Small intestine (tissue), 7 donors: Measurements from ENCODE around the gene RET. TPM values are rescaled to one million over a fixed set of nuclear protein-coding genes. Genes with fewer than 3 reads are reported as not detected.
A peak's percentile ranks its signal among the peaks of the same experiment; 100 is the strongest.
"Not testable (repeated sequence)": the region's sequence is repeated elsewhere in the genome, so short reads cannot be mapped to it uniquely, and the experiment has no call there.

Experiments
- DNase-seq, 2 donors: peaks; one replicate each; pipeline versions ENCODE4 v3.0.0 to v3.0.0-alpha.2; 2013
- FAIRE-seq: peaks from 2 replicates; lab custom pipeline; 2012; peaks lifted over from hg19 to GRCh38; lab: Jason Lieb, UNC
- H3K27ac ChIP-seq, 3 donors: one replicate each; pipeline ENCODE4 v1.5.1; 2013; ENCODE audit warnings: low read length in 2 of 3, mild to moderate bottlenecking in 2 of 3, control low read depth in 1 of 3, inconsistent platforms in 1 of 3, low read depth in 1 of 3, moderate library complexity in 1 of 3
- H3K27me3 ChIP-seq, 3 donors: one replicate each; pipeline ENCODE4 v1.6.1; 2013; ENCODE audit warnings: low read length in 3 of 3, inconsistent platforms in 1 of 3; ENCODE audit not compliant: control insufficient read depth in 3 of 3, insufficient read depth in 3 of 3
- H3K36me3 ChIP-seq, 3 donors: one replicate each; pipeline ENCODE4 v1.6.1; 2013; ENCODE audit warnings: low read length in 3 of 3, inconsistent platforms in 1 of 3, low read depth in 1 of 3, mild to moderate bottlenecking in 1 of 3, moderate library complexity in 1 of 3; ENCODE audit not compliant: control insufficient read depth in 3 of 3, insufficient read depth in 2 of 3
- H3K4me1 ChIP-seq, 3 donors: one replicate each; pipeline ENCODE4 v1.6.1; 2013; ENCODE audit warnings: low read length in 2 of 3, inconsistent platforms in 1 of 3, low read depth in 1 of 3, mild to moderate bottlenecking in 1 of 3, moderate library complexity in 1 of 3; ENCODE audit not compliant: control insufficient read depth in 3 of 3, insufficient read depth in 2 of 3
- H3K4me3 ChIP-seq, 3 donors: one replicate each; pipeline ENCODE4 v1.5.1; 2013; ENCODE audit warnings: low read length in 3 of 3, control low read depth in 1 of 3, inconsistent platforms in 1 of 3, low read depth in 1 of 3, mild to moderate bottlenecking in 1 of 3, moderate library complexity in 1 of 3
- H3K9me3 ChIP-seq, 2 donors: one replicate each; pipeline ENCODE4 v1.6.1; 2013; ENCODE audit warnings: low read depth in 1 of 2, low read length in 1 of 2; ENCODE audit not compliant: control insufficient read depth in 2 of 2, insufficient read depth in 1 of 2
- WGBS, 3 donors: extraction: QIAGEN DNeasy Blood & Tissue Kit; methylation state at CpG; one replicate each; pipeline ENCODE4 v1.1.7; 2013; 5-methylcytosine and 5-hydroxymethylcytosine counted together
- polyA plus RNA-seq, 4 donors: library from polyadenylated mRNA; stranded (reverse) in 3 of 4; unstranded in 1 of 4; fragments of 200-250 nt in 3 of 4; fragments of 120-200 nt in 1 of 4; gene quantifications; one replicate each; pipeline versions ENCODE4 v1.2.1 to v1.2.3, GENCODE V29; 2013
- donor health status: healthy with polysubstance abuse.
- donor health status: control.
- donor health status: control.
- donor health status: Bipolar disorder and iron deficiency.
- donor health status: healthy.

Gene RET
- polyA plus RNA-seq, 4 donors, result 5.3 to 11.0 TPM; not detected in 2

- FAIRE-seq, result no peak
- WGBS, 3 donors, result 35 to 45% (median 43%) methylated on average over 27 of the region's 27 CpGs
- Histone ChIP-seq H3K36me3 (no peaks in the 10 kb centered on the region), H3K9me3 (no peaks in the 10 kb centered on the region), H3K4me3 (peak overlapping the region; percentile 68 to 99 (median 96)), H3K4me1 (peaks cover 0 to 5% (median 0%) of the 10 kb centered on the region in 3 donors), H3K27me3 (no peaks in the 10 kb centered on the region), H3K27ac (peak overlapping the region in 2 of 3 donors; percentile 84 to 98)
- DNase-seq, result no peak
Measured at GRCh38 chr10:43136995-43137716, 60.3 kb downstream of the RET start.

GRCh38 chr10:43137717-43138020 lies 60.8 kb downstream of the RET start:
- peak overlapping the region; percentile 68 to 99 (median 96) for H3K4me3 ChIP-seq
- DNase-seq (peak in 1 of 2 donors; percentile 82), FAIRE-seq (no peak)
- no peaks in the 10 kb centered on the region for H3K27me3 ChIP-seq
- no peaks in the 10 kb centered on the region for H3K9me3 ChIP-seq
- peak overlapping the region; percentile 36 to 98 (median 84) for H3K27ac ChIP-seq
- H3K36me3 ChIP-seq, result no peaks in the 10 kb centered on the region
- 0 to 1% (median 1%) methylated on average over 18 to 30 of the region's 30 CpGs for WGBS, 3 donors
- peaks cover 0 to 5% (median 0%) of the 10 kb centered on the region in 3 donors for H3K4me1 ChIP-seq

GRCh38 chr10:43138021-43138756 lies 61.3 kb downstream of the RET start, which contains the start of gene CSGALNACT2:
TSS of gene CSGALNACT2 (plus strand) at chr10:43138445. CDS start at chr10:43155150, 16,705 bp downstream.
- WGBS, 3 donors, result 0 to 1% (median 0%) methylated on average over 75 to 93 of the region's 93 CpGs
- no peak for FAIRE-seq

GRCh38 chr10:43138757-43139241 lies 61.9 kb downstream of the RET start:
- peak overlapping the region; percentile 83 to 99 (median 96) for H3K4me3 ChIP-seq
- DNase-seq (peak in 1 of 2 donors; percentile 38), FAIRE-seq (no peak)
- H3K27ac ChIP-seq, result peak overlapping the region; percentile 43 to 98 (median 91)
- H3K27me3 ChIP-seq, result no peaks in the 10 kb centered on the region
- 0 to 1% (median 0%) methylated on average over 22 of the region's 22 CpGs for WGBS, 3 donors
- no peaks in the 10 kb centered on the region for H3K36me3 ChIP-seq
- H3K4me1 ChIP-seq, result peaks cover 0 to 5% (median 0%) of the 10 kb centered on the region in 3 donors
- no peaks in the 10 kb centered on the region for H3K9me3 ChIP-seq

More at GRCh38 chr10:43138021-43138756, 61.3 kb downstream of the RET start, which contains the start of gene CSGALNACT2:
- peak; percentile 83 to 96 for DNase-seq
- Histone ChIP-seq H3K4me1 (peaks cover 0 to 5% (median 0%) of the 10 kb centered on the region in 3 donors), H3K36me3 (no peaks in the 10 kb centered on the region), H3K4me3 (peak within 1 kb of the TSS; percentile 83 to 99 (median 96)), H3K27me3 (no peaks in the 10 kb centered on the region), H3K27ac (peak within 1 kb of the TSS; percentile 84 to 98 (median 91)), H3K9me3 (no peaks in the 10 kb centered on the region)

- no peaks in the 10 kb centered on the region for H3K36me3 ChIP-seq
- 66 to 77% (median 70%) methylated on average over 5 of the region's 5 CpGs for WGBS, 3 donors
Measured at GRCh38 chr10:43141421-43141820, 64.6 kb downstream of the RET start.

GRCh38 chr10:43145311-43145710 lies 68.4 kb downstream of the RET start:
- Histone ChIP-seq H3K4me1 (peaks cover 0 to 3% (median 0%) of the 10 kb centered on the region in 3 donors), H3K27ac (no peak overlapping the region), H3K36me3 (no peaks in the 10 kb centered on the region), H3K9me3 (no peaks in the 10 kb centered on the region), H3K4me3 (no peak overlapping the region), H3K27me3 (no peaks in the 10 kb centered on the region)
- no peak for DNase-seq
- 80 to 87% (median 84%) methylated on average over 6 of the region's 6 CpGs for WGBS, 3 donors
- FAIRE-seq, result no peak

More at GRCh38 chr10:43141421-43141820, 64.6 kb downstream of the RET start:
- H3K4me3 ChIP-seq, result no peak overlapping the region
- H3K27me3 ChIP-seq, result no peaks in the 10 kb centered on the region
- FAIRE-seq (no peak), DNase-seq (no peak)
- H3K4me1 ChIP-seq, result peaks cover 0 to 8% (median 0%) of the 10 kb centered on the region in 3 donors
- H3K9me3 ChIP-seq, result no peaks in the 10 kb centered on the region
- no peak overlapping the region for H3K27ac ChIP-seq

- H3K36me3 ChIP-seq, H3K27me3 ChIP-seq, DNase-seq, H3K4me1 ChIP-seq, H3K4me3 ChIP-seq, H3K27ac ChIP-seq, H3K9me3 ChIP-seq, FAIRE-seq: not testable (repeated sequence)
- WGBS, 3 donors, result 92 to 100% (median 96%) methylated on average over 1 of the region's 1 CpG
Measured at GRCh38 chr10:43145936-43146335, 69.1 kb downstream of the RET start.

GRCh38 chr10:43151371-43151770 lies 74.5 kb downstream of the RET start:
- Histone ChIP-seq H3K9me3 (no peaks in the 10 kb centered on the region), H3K27ac (no peak overlapping the region), H3K4me1 (peaks cover 0 to 3% (median 0%) of the 10 kb centered on the region in 3 donors), H3K4me3 (no peak overlapping the region), H3K36me3 (no peaks in the 10 kb centered on the region), H3K27me3 (no peaks in the 10 kb centered on the region)
- WGBS, 3 donors, result 64 to 94% (median 84%) methylated on average over 2 of the region's 2 CpGs
- FAIRE-seq (no peak), DNase-seq (no peak)
